Measurements from ENCODE around the gene CEP295NL.
"Not testable (repeated sequence)": the region's sequence is repeated elsewhere in the genome, so short reads cannot be mapped to it uniquely, and the experiment has no call there.

CEP295NL gene

DNA sequence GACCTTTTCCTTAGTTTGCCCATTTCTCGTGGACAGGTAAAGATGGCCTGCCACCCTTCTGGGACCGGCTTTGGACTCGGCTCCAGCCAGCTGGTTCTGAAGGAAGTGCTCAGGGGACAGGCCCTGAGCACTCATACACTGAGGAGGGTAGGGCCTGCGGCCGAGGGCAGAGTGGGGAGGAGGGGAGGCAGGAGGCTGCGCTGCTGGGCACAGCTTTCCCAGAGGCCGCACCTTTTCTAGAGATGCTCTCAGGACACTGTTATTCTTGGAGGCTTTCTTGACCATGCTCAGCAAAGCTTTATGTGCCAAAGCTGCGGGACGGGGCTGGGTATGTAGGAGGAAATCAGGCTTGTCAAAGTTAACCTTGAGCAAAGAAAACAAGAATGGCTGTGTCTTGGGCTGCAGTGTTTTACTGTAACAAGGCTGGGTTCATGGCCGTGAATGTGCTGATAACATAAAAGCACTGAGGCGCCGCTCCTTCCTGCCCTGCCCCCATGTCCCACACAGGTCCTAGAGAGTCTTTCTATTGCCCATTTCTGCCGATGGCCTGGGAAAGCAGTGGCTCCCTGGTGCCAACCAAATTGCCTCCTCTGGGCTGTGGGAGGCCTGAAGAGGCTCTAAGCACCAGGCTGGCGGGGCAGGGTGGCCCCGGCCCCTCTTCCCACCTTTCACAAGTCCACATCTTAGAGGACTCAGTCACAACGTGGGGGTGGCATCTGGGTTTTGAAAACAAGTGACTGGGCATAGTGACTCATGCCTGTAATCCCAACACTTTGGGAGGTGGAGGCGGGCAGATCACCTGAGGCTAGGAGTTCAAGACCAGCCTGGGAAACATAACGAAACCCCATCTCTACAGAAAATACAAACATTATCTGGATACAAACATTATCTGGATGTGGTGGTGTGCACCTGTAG, 44.5 kb upstream of the CEP295NL start:
- no peak overlapping the region for H3K27ac ChIP-seq (ENCODE audit: low read length)
- TF ChIP-seq, protein P1, sequence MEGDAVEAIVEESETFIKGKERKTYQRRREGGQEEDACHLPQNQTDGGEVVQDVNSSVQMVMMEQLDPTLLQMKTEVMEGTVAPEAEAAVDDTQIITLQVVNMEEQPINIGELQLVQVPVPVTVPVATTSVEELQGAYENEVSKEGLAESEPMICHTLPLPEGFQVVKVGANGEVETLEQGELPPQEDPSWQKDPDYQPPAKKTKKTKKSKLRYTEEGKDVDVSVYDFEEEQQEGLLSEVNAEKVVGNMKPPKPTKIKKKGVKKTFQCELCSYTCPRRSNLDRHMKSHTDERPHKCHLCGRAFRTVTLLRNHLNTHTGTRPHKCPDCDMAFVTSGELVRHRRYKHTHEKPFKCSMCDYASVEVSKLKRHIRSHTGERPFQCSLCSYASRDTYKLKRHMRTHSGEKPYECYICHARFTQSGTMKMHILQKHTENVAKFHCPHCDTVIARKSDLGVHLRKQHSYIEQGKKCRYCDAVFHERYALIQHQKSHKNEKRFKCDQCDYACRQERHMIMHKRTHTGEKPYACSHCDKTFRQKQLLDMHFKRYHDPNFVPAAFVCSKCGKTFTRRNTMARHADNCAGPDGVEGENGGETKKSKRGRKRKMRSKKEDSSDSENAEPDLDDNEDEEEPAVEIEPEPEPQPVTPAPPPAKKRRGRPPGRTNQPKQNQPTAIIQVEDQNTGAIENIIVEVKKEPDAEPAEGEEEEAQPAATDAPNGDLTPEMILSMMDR (IDR thresholded peaks at IDR 0.05; ENCODE audit: low read depth, low read length): no peak
- no peak for TF ChIP-seq EZH2phosphoT487 (IDR thresholded peaks at IDR 0.05; ENCODE audit: low read depth)
- no peaks in the 10 kb centered on the region for H3K36me3 ChIP-seq (replicated peaks; ENCODE audit: low read depth, low read length)
- no peaks in the 10 kb centered on the region for H3K27me3 ChIP-seq (ENCODE audit: low read depth, low read length)
- H3K9me3 ChIP-seq (ENCODE audit: insufficient read depth, low read length): 0 out of 2 replicates have a peak, but pooled peaks cover 10% of the 10 kb centered on the region
- H3K79me2 ChIP-seq (ENCODE audit: low read length): no peaks in the 10 kb centered on the region
- H3K4me1 ChIP-seq (ENCODE audit: low read length): no peaks in the 10 kb centered on the region
- no peak overlapping the region for H3K4me2 ChIP-seq (ENCODE audit: low read length)
- no peak overlapping the region for H3K4me3 ChIP-seq (ENCODE audit: low read length)
- H4K20me1 ChIP-seq (ENCODE audit: insufficient read depth, low read length): no peaks in the 10 kb centered on the region
- no peak overlapping the region for H2AFZ ChIP-seq (ENCODE audit: low read depth, low read length)
- H3K9ac ChIP-seq (ENCODE audit: low read length): no peak overlapping the region

DNA sequence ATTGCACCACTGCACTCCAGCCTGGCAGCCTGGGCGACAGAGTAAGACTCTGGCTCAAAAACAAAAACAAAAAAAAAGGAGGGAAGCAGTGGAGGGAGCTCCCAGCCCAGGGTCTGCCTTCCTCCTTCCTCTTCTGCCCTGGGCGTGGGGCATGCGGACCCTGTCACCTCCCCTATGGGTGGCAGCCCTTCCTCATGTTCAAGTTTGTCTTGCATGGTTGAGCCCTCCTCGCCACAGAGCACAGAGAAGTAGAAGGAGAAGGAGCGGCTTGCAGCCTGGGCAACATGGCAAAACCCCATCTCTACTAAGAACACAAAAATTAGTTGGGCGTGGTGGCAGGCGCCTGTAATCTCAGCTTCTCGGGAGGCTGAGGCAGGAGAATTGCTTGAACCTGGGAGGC, 43.6 kb upstream of the CEP295NL start:
- no peak overlapping the region for H3K4me3 ChIP-seq (ENCODE audit: low read length)
- no peak overlapping the region for H2AFZ ChIP-seq (ENCODE audit: low read depth, low read length)
- no peaks in the 10 kb centered on the region for H3K27me3 ChIP-seq (ENCODE audit: low read depth, low read length)
- no peaks in the 10 kb centered on the region for H3K4me1 ChIP-seq (ENCODE audit: low read length)
- 0 out of 2 replicates have a peak, but pooled peaks cover 10% of the 10 kb centered on the region for H3K9me3 ChIP-seq (ENCODE audit: insufficient read depth, low read length)
- H3K4me2 ChIP-seq (ENCODE audit: low read length): no peak overlapping the region
- no peak overlapping the region for H3K27ac ChIP-seq (ENCODE audit: low read length)
- no peaks in the 10 kb centered on the region for H4K20me1 ChIP-seq (ENCODE audit: insufficient read depth, low read length)
- H3K79me2 ChIP-seq (ENCODE audit: low read length): no peaks in the 10 kb centered on the region
- TF ChIP-seq EZH2phosphoT487 (IDR thresholded peaks at IDR 0.05; ENCODE audit: low read depth): no peak
- TF ChIP-seq, protein P1 (IDR thresholded peaks at IDR 0.05; ENCODE audit: low read depth, low read length): no peak
- H3K36me3 ChIP-seq (replicated peaks; ENCODE audit: low read depth, low read length): no peaks in the 10 kb centered on the region
- no peak overlapping the region for H3K9ac ChIP-seq (ENCODE audit: low read length)

DNA sequence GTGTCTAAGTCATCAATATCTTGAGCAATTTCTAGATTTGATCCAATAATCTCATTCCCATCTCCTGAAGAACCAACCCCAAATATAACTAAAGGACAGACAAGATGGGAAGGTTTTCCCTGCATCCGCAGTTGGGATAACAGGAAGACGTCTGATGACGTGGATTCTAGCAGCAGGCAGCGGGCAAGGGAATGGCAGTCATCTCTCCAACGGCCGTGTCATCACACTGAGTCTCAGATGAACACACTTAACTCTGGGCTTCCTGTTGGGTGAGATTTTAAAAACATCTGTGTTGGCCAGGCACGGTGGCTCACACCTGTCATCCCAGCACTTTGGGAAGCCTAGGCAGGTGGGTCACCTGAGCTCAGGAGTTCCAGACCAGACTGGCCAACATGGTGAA, 43.1 kb upstream of the CEP295NL start:
- no peak overlapping the region for H2AFZ ChIP-seq (ENCODE audit: low read depth, low read length)
- H3K4me2 ChIP-seq (ENCODE audit: low read length): no peak overlapping the region
- H4K20me1 ChIP-seq (ENCODE audit: insufficient read depth, low read length): no peaks in the 10 kb centered on the region
- H3K36me3 ChIP-seq (replicated peaks; ENCODE audit: low read depth, low read length): no peaks in the 10 kb centered on the region
- no peaks in the 10 kb centered on the region for H3K79me2 ChIP-seq (ENCODE audit: low read length)
- 0 out of 2 replicates have a peak, but pooled peaks cover 10% of the 10 kb centered on the region for H3K9me3 ChIP-seq (ENCODE audit: insufficient read depth, low read length)
- no peak overlapping the region for H3K9ac ChIP-seq (ENCODE audit: low read length)
- no peaks in the 10 kb centered on the region for H3K4me1 ChIP-seq (ENCODE audit: low read length)
- H3K27me3 ChIP-seq (ENCODE audit: low read depth, low read length): no peaks in the 10 kb centered on the region
- no peak overlapping the region for H3K4me3 ChIP-seq (ENCODE audit: low read length)
- TF ChIP-seq, protein P1 (IDR thresholded peaks at IDR 0.05; ENCODE audit: low read depth, low read length): no peak
- H3K27ac ChIP-seq (ENCODE audit: low read length): no peak overlapping the region

DNA sequence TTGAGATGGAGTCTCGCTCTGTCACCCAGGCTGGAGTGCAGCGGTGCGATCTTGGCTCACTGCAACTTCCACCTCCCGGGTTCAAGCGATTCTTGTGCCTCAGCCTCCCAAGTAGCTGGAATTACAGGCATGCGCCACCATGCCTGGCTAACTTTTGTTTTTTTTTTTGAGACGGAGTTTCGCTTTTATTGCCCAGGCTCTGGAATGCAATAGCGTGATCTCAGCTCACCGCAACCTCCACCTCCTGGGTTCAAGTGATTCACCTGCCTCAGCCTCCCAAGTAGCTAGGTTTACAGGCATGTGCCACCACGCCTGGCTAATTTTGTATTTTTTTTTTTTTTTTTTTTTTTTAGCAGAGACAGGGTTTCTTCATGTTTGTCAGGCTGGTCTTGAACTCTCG, 42.5 kb upstream of the CEP295NL start:
- not testable (repeated sequence) for H3K9ac ChIP-seq (ENCODE audit: low read length); H3K9me3 ChIP-seq (ENCODE audit: insufficient read depth, low read length); H2AFZ ChIP-seq (ENCODE audit: low read depth, low read length); H4K20me1 ChIP-seq (ENCODE audit: insufficient read depth, low read length); H3K27me3 ChIP-seq (ENCODE audit: low read depth, low read length); H3K4me3 ChIP-seq (ENCODE audit: low read length); H3K79me2 ChIP-seq (ENCODE audit: low read length); H3K27ac ChIP-seq (ENCODE audit: low read length); H3K4me2 ChIP-seq (ENCODE audit: low read length); H3K4me1 ChIP-seq (ENCODE audit: low read length); H3K36me3 ChIP-seq (replicated peaks; ENCODE audit: low read depth, low read length)
